Measurements from ENCODE around the gene YAP1. TPM values are rescaled to one million over a fixed set of nuclear protein-coding genes. Genes with fewer than 3 reads are reported as not detected.

YAP1 gene
- total and polyA plus RNA-seq, 2 of the 4 experiments (the other 2 are of a cell fraction) = 121 to 251 TPM

- Histone ChIP-seq H3K4me2 (ENCODE audit: low read depth, low read length) (peak overlapping the region; percentile 48; the same call in 1 of the 2 replicates), H3K4ac (ENCODE audit: low read depth, low read length) (peak overlapping the region; percentile 97), H2BK120ac (ENCODE audit: low read depth, low read length) (peak overlapping the region; percentile 98), H3K14ac (replicated peaks; ENCODE audit: low read depth, low read length) (peak overlapping the region; percentile 86), H3K79me1 (ENCODE audit: low read depth in 1 of 2, low read length in 2 of 2) (peaks cover 4 to 47% of the 10 kb centered on the region in 2 experiments; a peak in 2 of 4 replicates), H2AFZ (replicated peaks; ENCODE audit: low read length, poor library complexity) (no peak overlapping the region), H3K56ac (ENCODE audit: extremely low read depth, insufficient read depth, low read length) (peak overlapping the region; percentile 73), H3K4me3 (ENCODE audit: insufficient read depth, low read depth, low read length) (no peak overlapping the region), H4K8ac (ENCODE audit: low read depth in 2 of 2, low read length in 2 of 2) (peak overlapping the region; percentile 61 to 90), H2AK9ac (replicated peaks; ENCODE audit: low read depth, low read length, poor library complexity) (peak overlapping the region; percentile 4), H3K27me3 (ENCODE audit: control insufficient read depth, insufficient read depth, low read length) (no peaks in the 10 kb centered on the region), H3K27ac (ENCODE audit: insufficient read depth, low read length) (peak overlapping the region; percentile 97), H3K9ac (ENCODE audit: low read depth, low read length) (peak overlapping the region; percentile 20; the same call in 1 of the 2 replicates), H2AK5ac (ENCODE audit: low read depth, low read length) (peak overlapping the region; percentile 71), H4K5ac (ENCODE audit: low read depth, low read length) (peak overlapping the region; percentile 91), H2BK15ac (ENCODE audit: low read depth, low read length) (peak overlapping the region; percentile 81; the same call in 2 of the 3 replicates), H3K18ac (ENCODE audit: low read depth, low read length) (peak overlapping the region; percentile 32), H3K9me1 (ENCODE audit: insufficient read depth, low read length) (peaks cover 7% of the 10 kb centered on the region), H3K4me1 (ENCODE audit: control insufficient read depth, insufficient read depth, low read length) (peaks cover 15% of the 10 kb centered on the region), H2BK20ac (ENCODE audit: low read depth, low read length) (peak overlapping the region; percentile 95), H3K9me3 (ENCODE audit: control insufficient read depth, insufficient read depth, low read length) (peaks cover 5% of the 10 kb centered on the region; the same call in 1 of the 2 replicates), H4K91ac (ENCODE audit: insufficient read depth, low read depth, low read length) (peak overlapping the region; percentile 89), H2BK5ac (ENCODE audit: low read depth, low read length, poor library complexity, severe bottlenecking) (peak overlapping the region; percentile 98), H4K20me1 (ENCODE audit: insufficient read depth, low read length) (peaks cover 29% of the 10 kb centered on the region), H3K36me3 (ENCODE audit: control insufficient read depth, insufficient read depth, low read length) (peaks cover 3% of the 10 kb centered on the region), H3K23ac (ENCODE audit: low read depth, low read length) (peak overlapping the region; percentile 95)
- intact Hi-C loops (cut with micrococcal nuclease) = loop anchor here (2.0 to 5.0 kb wide), 2 partner anchors 23 to 89 kb away; no protein-coding TSS in a partner anchor
- TF ChIP-seq ELK1 (IDR thresholded peaks at IDR 0.05; ENCODE audit: borderline replicate concordance, low read depth, low read length) = no peak
- TF ChIP-seq RAD21 (IDR thresholded peaks at IDR 0.05; ENCODE audit: low read length) = no peak
- no peak for TF ChIP-seq RFX5 (IDR thresholded peaks at IDR 0.05; ENCODE audit: low read depth, low read length)
- dilution Hi-C loops (cut with HindIII; ENCODE audit: low sequenced_read_pairs, unreplicated experiment) = no loop called here
- WGBS, 2 experiments (ENCODE audit: extremely low coverage in 2 of 2, insufficient read length in 1 of 2) = no CpG with 5 or more reads among the region's 2 CpGs
- no TSS peak for BruUV-seq (replicated peaks)
- no peak for DNase-seq
- CTCF ChIA-PET = no interaction called here
- in situ Hi-C loops (cut with MboI; ENCODE audit: low sequenced_read_pairs) = no loop called here
- POLR2A ChIA-PET (ENCODE audit: unreplicated experiment) = no interaction called here
- ATAC-seq (ENCODE audit: low read depth) = no peak
Measured at GRCh38 chr11:102138223-102138622, 28.0 kb downstream of the YAP1 start.
